ENCODE measurements around the gene HYOU1.
"Not testable (repeated sequence)": the region's sequence is repeated elsewhere in the genome, so short reads cannot be mapped to it uniquely, and the experiment has no call there.

The HYOU1 gene

GRCh38 chr11:119057000-119057769, at the start of gene HYOU1:
HYOU1 (minus strand) TSS chr11:119057205; CDS start chr11:119056160, 1,045 bp downstream.
- peak; percentile 45 for DNase-seq

GRCh38 chr11:119103793-119104192, 46.8 kb upstream of the HYOU1 start:
- peak; percentile 29 for DNase-seq

GRCh38 chr11:119103161-119103664, 46.2 kb upstream of the HYOU1 start:
- DNase-seq, result not testable (repeated sequence)

GRCh38 chr11:119101759-119102423, 44.9 kb upstream of the HYOU1 start, which contains the start of gene DPAGT1:
DPAGT1 (minus strand) TSS chr11:119101853; CDS start chr11:119101655, 198 bp downstream.
- peak; percentile 62 for DNase-seq

GRCh38 chr11:119100994-119101758, 44.2 kb upstream of the HYOU1 start:
- no peak for DNase-seq

GRCh38 chr11:119100246-119100970, 43.4 kb upstream of the HYOU1 start:
- DNase-seq, result peak; percentile 8

- no peak for DNase-seq
These were observed 42.7 kb upstream of the HYOU1 start for GRCh38 chr11:119099711-119100110.

- DNase-seq, result peak; percentile 88
These were observed 38.3 kb upstream of the HYOU1 start for GRCh38 chr11:119095066-119095880.

- no peak for DNase-seq
These were observed 37.7 kb upstream of the HYOU1 start for GRCh38 chr11:119094816-119095065.

- DNase-seq, result no peak
These were observed 37.2 kb upstream of the HYOU1 start for GRCh38 chr11:119093942-119094815.

GRCh38 chr11:119092880-119093842, 36.2 kb upstream of the HYOU1 start:
- DNase-seq, result no peak

GRCh38 chr11:119091966-119092879, 35.2 kb upstream of the HYOU1 start:
- no peak for DNase-seq

GRCh38 chr11:119091178-119091577, 34.2 kb upstream of the HYOU1 start:
- no peak for DNase-seq

- no peak for DNase-seq
These were observed 32.3 kb upstream of the HYOU1 start for GRCh38 chr11:119089319-119089718.

- DNase-seq, result no peak
These were observed 31.4 kb upstream of the HYOU1 start for GRCh38 chr11:119088406-119088805.

- DNase-seq, result no peak
These were observed 30.8 kb upstream of the HYOU1 start for GRCh38 chr11:119087747-119088241.

GRCh38 chr11:119087123-119087522, 30.1 kb upstream of the HYOU1 start:
- no peak for DNase-seq

GRCh38 chr11:119085437-119085847, 28.4 kb upstream of the HYOU1 start:
- no peak for DNase-seq

Measured in NCI-H1694 (cell line).